Peyer's patch (tissue), 4 donors: Measurements from ENCODE around the gene EN2.

Experiments used
- POLR2A ChIP-seq, 2 donors: fragments of 450-650 bp; IDR thresholded peaks; one replicate each; pipeline ENCODE4 v1.5.1; 2017; ENCODE audit warnings: antibody characterized with exemption in 2 of 2, mild to moderate bottlenecking in 2 of 2, moderate library complexity in 2 of 2
- TF ChIP-seq, protein P1 (sequence below), 6 experiments: fragments of 450-650 bp in 4 of 6; fragments of 200-600 bp in 2 of 6; sonication (generic) in 1 of 6; IDR thresholded peaks; one replicate each; pipeline ENCODE4 v1.5.1; 2017 to 2019; ENCODE audit warnings: antibody characterized with exemption in 6 of 6, mild to moderate bottlenecking in 3 of 6, moderate library complexity in 1 of 6

DNA sequence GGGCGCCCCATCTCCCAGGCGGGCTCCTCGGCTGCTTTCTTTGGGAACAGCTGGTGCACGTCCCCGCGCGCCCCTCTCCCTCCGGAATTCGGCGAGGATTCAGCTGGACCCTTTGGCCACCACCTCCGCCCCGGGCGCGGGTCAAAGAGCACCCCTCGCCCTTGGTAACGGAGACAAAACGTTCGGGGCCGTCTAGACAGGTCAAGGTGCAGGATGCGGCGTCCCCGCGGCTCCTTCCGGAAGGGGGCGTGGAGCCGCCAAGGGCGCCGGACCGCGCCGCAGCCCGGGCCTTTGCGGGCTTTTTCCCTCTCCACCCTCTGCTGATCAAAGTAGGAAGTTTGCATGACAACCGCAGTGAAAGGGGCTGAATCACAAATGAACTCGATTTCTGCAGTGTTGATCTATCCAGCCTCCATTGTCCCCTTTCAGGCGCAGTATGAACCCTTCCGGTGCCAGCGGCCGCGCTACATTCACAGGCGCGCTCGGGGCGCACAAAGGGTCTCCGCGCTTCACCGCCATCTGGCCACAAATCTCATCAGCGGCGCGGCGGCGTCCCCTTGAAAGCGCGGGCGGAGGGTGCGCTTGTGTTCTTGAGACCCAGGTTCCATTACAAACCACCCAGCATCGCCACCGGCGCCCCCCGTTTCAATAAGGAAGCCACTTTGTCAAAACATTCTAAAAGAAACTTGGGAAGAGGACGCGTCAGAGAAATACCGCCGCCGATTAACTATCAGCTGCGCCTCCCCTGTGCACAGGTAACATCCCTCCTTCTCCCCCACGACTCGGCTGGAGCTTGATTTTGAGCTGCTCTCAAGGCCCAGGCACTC lies 52.0 kb downstream of the EN2 start:
- TF ChIP-seq, protein P1, sequence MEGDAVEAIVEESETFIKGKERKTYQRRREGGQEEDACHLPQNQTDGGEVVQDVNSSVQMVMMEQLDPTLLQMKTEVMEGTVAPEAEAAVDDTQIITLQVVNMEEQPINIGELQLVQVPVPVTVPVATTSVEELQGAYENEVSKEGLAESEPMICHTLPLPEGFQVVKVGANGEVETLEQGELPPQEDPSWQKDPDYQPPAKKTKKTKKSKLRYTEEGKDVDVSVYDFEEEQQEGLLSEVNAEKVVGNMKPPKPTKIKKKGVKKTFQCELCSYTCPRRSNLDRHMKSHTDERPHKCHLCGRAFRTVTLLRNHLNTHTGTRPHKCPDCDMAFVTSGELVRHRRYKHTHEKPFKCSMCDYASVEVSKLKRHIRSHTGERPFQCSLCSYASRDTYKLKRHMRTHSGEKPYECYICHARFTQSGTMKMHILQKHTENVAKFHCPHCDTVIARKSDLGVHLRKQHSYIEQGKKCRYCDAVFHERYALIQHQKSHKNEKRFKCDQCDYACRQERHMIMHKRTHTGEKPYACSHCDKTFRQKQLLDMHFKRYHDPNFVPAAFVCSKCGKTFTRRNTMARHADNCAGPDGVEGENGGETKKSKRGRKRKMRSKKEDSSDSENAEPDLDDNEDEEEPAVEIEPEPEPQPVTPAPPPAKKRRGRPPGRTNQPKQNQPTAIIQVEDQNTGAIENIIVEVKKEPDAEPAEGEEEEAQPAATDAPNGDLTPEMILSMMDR (IDR thresholded peaks at IDR 0.05) = no peak
- no peak for TF ChIP-seq POLR2A (IDR thresholded peaks at IDR 0.05)
